ENCODE results near the gene THAP4. TPM values are rescaled to one million over a fixed set of nuclear protein-coding genes. Genes with fewer than 3 reads are reported as not detected.

Gene THAP4
- total RNA-seq, 1 experiment from 2014 or later: 88.6 TPM

- Mint-ChIP-seq H3K9me3 (no peaks in the 10 kb centered on the region), H3K27ac (no peak overlapping the region), H3K36me3 (peaks cover 43% of the 10 kb centered on the region), H3K4me3 (no peak overlapping the region), H3K4me1 (peaks cover 2% of the 10 kb centered on the region; the same call in 1 of the 2 replicates), H3K27me3 (ENCODE audit: low read depth) (no peaks in the 10 kb centered on the region)
- CTCF ChIA-PET: interaction anchor here (0.6 to 2.2 kb wide), 4 partner anchors 10 to 202 kb away, joined by 3 to 6 read pairs (median 3); partner anchors contain the start of genes DTYMK and ING5
- no peak for TF ChIP-seq TEAD1 (CRISPR knock-in tag; IDR thresholded peaks at IDR 0.05)
- TF ChIP-seq ESRRA (CRISPR knock-in tag; IDR thresholded peaks at IDR 0.05; ENCODE audit: borderline replicate concordance): no peak
- TF ChIP-seq, protein P1, sequence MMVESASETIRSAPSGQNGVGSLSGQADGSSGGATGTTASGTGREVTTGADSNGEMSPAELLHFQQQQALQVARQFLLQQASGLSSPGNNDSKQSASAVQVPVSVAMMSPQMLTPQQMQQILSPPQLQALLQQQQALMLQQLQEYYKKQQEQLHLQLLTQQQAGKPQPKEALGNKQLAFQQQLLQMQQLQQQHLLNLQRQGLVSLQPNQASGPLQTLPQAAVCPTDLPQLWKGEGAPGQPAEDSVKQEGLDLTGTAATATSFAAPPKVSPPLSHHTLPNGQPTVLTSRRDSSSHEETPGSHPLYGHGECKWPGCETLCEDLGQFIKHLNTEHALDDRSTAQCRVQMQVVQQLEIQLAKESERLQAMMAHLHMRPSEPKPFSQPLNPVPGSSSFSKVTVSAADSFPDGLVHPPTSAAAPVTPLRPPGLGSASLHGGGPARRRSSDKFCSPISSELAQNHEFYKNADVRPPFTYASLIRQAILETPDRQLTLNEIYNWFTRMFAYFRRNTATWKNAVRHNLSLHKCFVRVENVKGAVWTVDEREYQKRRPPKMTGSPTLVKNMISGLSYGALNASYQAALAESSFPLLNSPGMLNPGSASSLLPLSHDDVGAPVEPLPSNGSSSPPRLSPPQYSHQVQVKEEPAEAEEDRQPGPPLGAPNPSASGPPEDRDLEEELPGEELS (CRISPR knock-in tag; IDR thresholded peaks at IDR 0.05): no peak
- no peak for TF ChIP-seq RELA (CRISPR knock-in tag; IDR thresholded peaks at IDR 0.05; ENCODE audit: borderline replicate concordance)
- TF ChIP-seq NR3C1 (CRISPR knock-in tag; conservative IDR thresholded peaks at IDR 0.05; ENCODE audit: low read depth): no peak
- no peak for TF ChIP-seq JUN (CRISPR knock-in tag; IDR thresholded peaks at IDR 0.05)
- no peak for TF ChIP-seq SOX15 (CRISPR knock-in tag; IDR thresholded peaks at IDR 0.05)
- no peak for TF ChIP-seq ZNF396 (CRISPR knock-in tag; IDR thresholded peaks at IDR 0.05; ENCODE audit: borderline replicate concordance)
- TF ChIP-seq ZNF232 (CRISPR knock-in tag; IDR thresholded peaks at IDR 0.05): no peak
- TF ChIP-seq NFE2L1 (CRISPR knock-in tag; IDR thresholded peaks at IDR 0.05): no peak
- TF ChIP-seq, protein P2, sequence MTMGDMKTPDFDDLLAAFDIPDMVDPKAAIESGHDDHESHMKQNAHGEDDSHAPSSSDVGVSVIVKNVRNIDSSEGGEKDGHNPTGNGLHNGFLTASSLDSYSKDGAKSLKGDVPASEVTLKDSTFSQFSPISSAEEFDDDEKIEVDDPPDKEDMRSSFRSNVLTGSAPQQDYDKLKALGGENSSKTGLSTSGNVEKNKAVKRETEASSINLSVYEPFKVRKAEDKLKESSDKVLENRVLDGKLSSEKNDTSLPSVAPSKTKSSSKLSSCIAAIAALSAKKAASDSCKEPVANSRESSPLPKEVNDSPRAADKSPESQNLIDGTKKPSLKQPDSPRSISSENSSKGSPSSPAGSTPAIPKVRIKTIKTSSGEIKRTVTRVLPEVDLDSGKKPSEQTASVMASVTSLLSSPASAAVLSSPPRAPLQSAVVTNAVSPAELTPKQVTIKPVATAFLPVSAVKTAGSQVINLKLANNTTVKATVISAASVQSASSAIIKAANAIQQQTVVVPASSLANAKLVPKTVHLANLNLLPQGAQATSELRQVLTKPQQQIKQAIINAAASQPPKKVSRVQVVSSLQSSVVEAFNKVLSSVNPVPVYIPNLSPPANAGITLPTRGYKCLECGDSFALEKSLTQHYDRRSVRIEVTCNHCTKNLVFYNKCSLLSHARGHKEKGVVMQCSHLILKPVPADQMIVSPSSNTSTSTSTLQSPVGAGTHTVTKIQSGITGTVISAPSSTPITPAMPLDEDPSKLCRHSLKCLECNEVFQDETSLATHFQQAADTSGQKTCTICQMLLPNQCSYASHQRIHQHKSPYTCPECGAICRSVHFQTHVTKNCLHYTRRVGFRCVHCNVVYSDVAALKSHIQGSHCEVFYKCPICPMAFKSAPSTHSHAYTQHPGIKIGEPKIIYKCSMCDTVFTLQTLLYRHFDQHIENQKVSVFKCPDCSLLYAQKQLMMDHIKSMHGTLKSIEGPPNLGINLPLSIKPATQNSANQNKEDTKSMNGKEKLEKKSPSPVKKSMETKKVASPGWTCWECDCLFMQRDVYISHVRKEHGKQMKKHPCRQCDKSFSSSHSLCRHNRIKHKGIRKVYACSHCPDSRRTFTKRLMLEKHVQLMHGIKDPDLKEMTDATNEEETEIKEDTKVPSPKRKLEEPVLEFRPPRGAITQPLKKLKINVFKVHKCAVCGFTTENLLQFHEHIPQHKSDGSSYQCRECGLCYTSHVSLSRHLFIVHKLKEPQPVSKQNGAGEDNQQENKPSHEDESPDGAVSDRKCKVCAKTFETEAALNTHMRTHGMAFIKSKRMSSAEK (CRISPR knock-in tag; IDR thresholded peaks at IDR 0.05; ENCODE audit: borderline replicate concordance): no peak
- TF ChIP-seq IRF1 (CRISPR knock-in tag; IDR thresholded peaks at IDR 0.05): no peak
- TF ChIP-seq AFF4 (CRISPR knock-in tag; IDR thresholded peaks at IDR 0.05; ENCODE audit: borderline replicate concordance): no peak
- TF ChIP-seq ZSCAN18 (CRISPR knock-in tag; IDR thresholded peaks at IDR 0.05): no peak
- no peak for TF ChIP-seq TCF7 (CRISPR knock-in tag; IDR thresholded peaks at IDR 0.05; ENCODE audit: low read depth)
- no peak for TF ChIP-seq ZMAT4 (CRISPR knock-in tag; IDR thresholded peaks at IDR 0.05)
- TF ChIP-seq, protein P3, sequence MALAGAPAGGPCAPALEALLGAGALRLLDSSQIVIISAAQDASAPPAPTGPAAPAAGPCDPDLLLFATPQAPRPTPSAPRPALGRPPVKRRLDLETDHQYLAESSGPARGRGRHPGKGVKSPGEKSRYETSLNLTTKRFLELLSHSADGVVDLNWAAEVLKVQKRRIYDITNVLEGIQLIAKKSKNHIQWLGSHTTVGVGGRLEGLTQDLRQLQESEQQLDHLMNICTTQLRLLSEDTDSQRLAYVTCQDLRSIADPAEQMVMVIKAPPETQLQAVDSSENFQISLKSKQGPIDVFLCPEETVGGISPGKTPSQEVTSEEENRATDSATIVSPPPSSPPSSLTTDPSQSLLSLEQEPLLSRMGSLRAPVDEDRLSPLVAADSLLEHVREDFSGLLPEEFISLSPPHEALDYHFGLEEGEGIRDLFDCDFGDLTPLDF (CRISPR knock-in tag; IDR thresholded peaks at IDR 0.05): no peak
- TF ChIP-seq MAX (CRISPR knock-in tag; IDR thresholded peaks at IDR 0.05): no peak
- TF ChIP-seq MYBL2 (CRISPR knock-in tag; IDR thresholded peaks at IDR 0.05): no peak
- no peak for TF ChIP-seq NR2C2 (CRISPR knock-in tag; IDR thresholded peaks at IDR 0.05)
- no peak for DNase-seq (ENCODE audit: low spot score)
- no peak for ATAC-seq
- POLR2A ChIA-PET: no interaction called here
Observed at GRCh38 chr2:241676665-241677064, 39.7 kb upstream of the THAP4 start.

Measured in WTC11 (cell line).